Renal cortex interstitium (tissue), 15 donors: Measurements from ENCODE around the gene INTS11. TPM values are rescaled to one million over a fixed set of nuclear protein-coding genes. Genes with fewer than 3 reads are reported as not detected.
"Not testable (repeated sequence)": the region's sequence is repeated elsewhere in the genome, so short reads cannot be mapped to it uniquely, and the experiment has no call there.

ENCODE experiments used
- DNase-seq, 11 donors: peaks; one replicate each; pipeline ENCODE4 v3.0.0-alpha.2; 2013; ENCODE audit warnings: low read depth in 9 of 11, low spot score in 4 of 11; ENCODE audit errors: extremely low read depth in 1 of 11
- long read RNA-seq, 16 experiments: transcript quantifications; one replicate each; lab custom pipeline, GENCODE V29; 2026
- polyA plus RNA-seq, 3 donors: library from polyadenylated mRNA; unstranded; fragments of 120-200 nt; gene quantifications; one replicate each; pipeline ENCODE4 v1.2.1, GENCODE V29; 2013; ENCODE audit not compliant: insufficient read length in 3 of 3

INTS11 gene
- polyA plus RNA-seq = 100 to 1,000 TPM; 107 to 159 (median 117) TPM
- long read RNA-seq, donor 1, transcript INTS11-208 (17 exons, 2,148 nt) = minor isoform, 10 of 64 reads
- long read RNA-seq, donor 1, transcript INTS11-205 (4 exons, 1,104 nt) = major isoform, 13 of 64 reads
- long read RNA-seq, donor 1, partial matches to known transcripts = 30 of 64 reads
- long read RNA-seq, donor 1, other reads (novel, unspliced or antisense) = 7 of 64 reads
- long read RNA-seq, donor 2, transcript INTS11-222 (3 exons, 932 nt) = minor isoform, 5 of 17 reads
- long read RNA-seq, donor 2, transcript INTS11-208 (17 exons, 2,148 nt) = major isoform, 7 of 17 reads
- long read RNA-seq, donor 2, partial matches to known transcripts = 0 of 17 reads
- long read RNA-seq, donor 2, other reads (novel, unspliced or antisense) = 0 of 17 reads
- long read RNA-seq, donor 3, transcript INTS11-205 (4 exons, 1,104 nt) = minor isoform, 6 of 20 reads
- long read RNA-seq, donor 3, transcript INTS11-208 (17 exons, 2,148 nt) = major isoform, 8 of 20 reads
- long read RNA-seq, donor 3, partial matches to known transcripts = 0 of 20 reads
- long read RNA-seq, donor 3, other reads (novel, unspliced or antisense) = 0 of 20 reads
- long read RNA-seq, donor 4, transcript INTS11-208 (17 exons, 2,148 nt) = major isoform, 9 of 21 reads
- long read RNA-seq, donor 4, transcript INTS11-205 (4 exons, 1,104 nt) = minor isoform, 7 of 21 reads
- long read RNA-seq, donor 4, partial matches to known transcripts = 0 of 21 reads
- long read RNA-seq, donor 4, other reads (novel, unspliced or antisense) = 0 of 21 reads
- long read RNA-seq, donor 5 = 0 reads
- long read RNA-seq, donor 6, transcript INTS11-205 (4 exons, 1,104 nt) = major isoform, 14 of 29 reads
- long read RNA-seq, donor 6, transcript INTS11-208 (17 exons, 2,148 nt) = minor isoform, 6 of 29 reads
- long read RNA-seq, donor 6, partial matches to known transcripts = 0 of 29 reads
- long read RNA-seq, donor 6, other reads (novel, unspliced or antisense) = 0 of 29 reads
- long read RNA-seq, donor 7, transcript INTS11-208 (17 exons, 2,148 nt) = minor isoform, 8 of 28 reads
- long read RNA-seq, donor 7, transcript INTS11-205 (4 exons, 1,104 nt) = major isoform, 13 of 28 reads
- long read RNA-seq, donor 7, partial matches to known transcripts = 0 of 28 reads
- long read RNA-seq, donor 7, other reads (novel, unspliced or antisense) = 0 of 28 reads
- long read RNA-seq, donor 8, transcript INTS11-208 (17 exons, 2,148 nt) = minor isoform, 9 of 47 reads
- long read RNA-seq, donor 8, transcript INTS11-205 (4 exons, 1,104 nt) = major isoform, 16 of 47 reads
- long read RNA-seq, donor 8, partial matches to known transcripts = 13 of 47 reads
- long read RNA-seq, donor 8, other reads (novel, unspliced or antisense) = 0 of 47 reads
- long read RNA-seq, donor 9, transcript INTS11-208 (17 exons, 2,148 nt) = major isoform, 11 of 16 reads
- long read RNA-seq, donor 9, partial matches to known transcripts = 0 of 16 reads
- long read RNA-seq, donor 9, other reads (novel, unspliced or antisense) = 0 of 16 reads
- long read RNA-seq, donor 10, transcript INTS11-208 (17 exons, 2,148 nt) = minor isoform, 8 of 20 reads
- long read RNA-seq, donor 10, transcript INTS11-205 (4 exons, 1,104 nt) = major isoform, 9 of 20 reads
- long read RNA-seq, donor 10, partial matches to known transcripts = 0 of 20 reads
- long read RNA-seq, donor 10, other reads (novel, unspliced or antisense) = 0 of 20 reads
- long read RNA-seq, donor 11, transcript INTS11-208 (17 exons, 2,148 nt) = major isoform, 7 of 10 reads
- long read RNA-seq, donor 11, partial matches to known transcripts = 0 of 10 reads
- long read RNA-seq, donor 11, other reads (novel, unspliced or antisense) = 0 of 10 reads
- long read RNA-seq, donor 12, transcript INTS11-205 (4 exons, 1,104 nt) = major isoform, 6 of 11 reads
- long read RNA-seq, donor 12, partial matches to known transcripts = 0 of 11 reads
- long read RNA-seq, donor 12, other reads (novel, unspliced or antisense) = 0 of 11 reads
- long read RNA-seq, donor 13, transcript INTS11-205 (4 exons, 1,104 nt) = major isoform, 22 of 85 reads
- long read RNA-seq, donor 13, transcript INTS11-208 (17 exons, 2,148 nt) = major isoform, 22 of 85 reads
- long read RNA-seq, donor 13, partial matches to known transcripts = 10 of 85 reads
- long read RNA-seq, donor 13, other reads (novel, unspliced or antisense) = 24 of 85 reads
- long read RNA-seq, donor 14, transcript INTS11-208 (17 exons, 2,148 nt) = major isoform, 15 of 31 reads
- long read RNA-seq, donor 14, transcript INTS11-205 (4 exons, 1,104 nt) = minor isoform, 7 of 31 reads
- long read RNA-seq, donor 14, partial matches to known transcripts = 5 of 31 reads
- long read RNA-seq, donor 14, other reads (novel, unspliced or antisense) = 0 of 31 reads
- long read RNA-seq, donor 15, partial matches to known transcripts = 0 of 7 reads
- long read RNA-seq, donor 15, other reads (novel, unspliced or antisense) = 0 of 7 reads
- long read RNA-seq, donor 16, transcript INTS11-208 (17 exons, 2,148 nt) = major isoform, 24 of 62 reads
- long read RNA-seq, donor 16, transcript INTS11-205 (4 exons, 1,104 nt) = minor isoform, 17 of 62 reads
- long read RNA-seq, donor 16, transcript INTS11-221 (2 exons, 2,428 nt) = minor isoform, 5 of 62 reads
- long read RNA-seq, donor 16, partial matches to known transcripts = 8 of 62 reads
- long read RNA-seq, donor 16, other reads (novel, unspliced or antisense) = 0 of 62 reads

- peak in 10 of 11 donors; percentile 62 to 91 (median 84) for DNase-seq
These were observed at the start of gene INTS11, which contains the start of gene CPTP for GRCh38 chr1:1324524-1325287. Gene INTS11 (minus strand): TSS chr1:1324660. CDS start chr1:1324608, 52 bp downstream. Gene CPTP (plus strand): TSS chr1:1324802. CDS start chr1:1326911, 2,109 bp downstream.

GRCh38 chr1:1373815-1374588, 49.5 kb upstream of the INTS11 start:
- no peak for DNase-seq

- DNase-seq = no peak
These were observed 48.8 kb upstream of the INTS11 start for GRCh38 chr1:1373051-1373814.

- DNase-seq = no peak
These were observed 47.6 kb upstream of the INTS11 start for GRCh38 chr1:1371746-1372711.

GRCh38 chr1:1371364-1371745, 46.9 kb upstream of the INTS11 start:
- DNase-seq = no peak

- no peak for DNase-seq
These were observed 46.4 kb upstream of the INTS11 start for GRCh38 chr1:1370771-1371300.

- DNase-seq = not testable (repeated sequence)
These were observed 45.6 kb upstream of the INTS11 start for GRCh38 chr1:1370094-1370493.

GRCh38 chr1:1367315-1367714, 42.9 kb upstream of the INTS11 start:
- DNase-seq = no peak

GRCh38 chr1:1366699-1367066, 42.2 kb upstream of the INTS11 start:
- DNase-seq = no peak

GRCh38 chr1:1365875-1366698, 41.6 kb upstream of the INTS11 start:
- no peak for DNase-seq

GRCh38 chr1:1364266-1364665, 39.8 kb upstream of the INTS11 start:
- no peak for DNase-seq

- DNase-seq = no peak
These were observed 37.5 kb upstream of the INTS11 start for GRCh38 chr1:1361982-1362423.
